Measurements from ENCODE around the gene PLEKHA6.

DNA sequence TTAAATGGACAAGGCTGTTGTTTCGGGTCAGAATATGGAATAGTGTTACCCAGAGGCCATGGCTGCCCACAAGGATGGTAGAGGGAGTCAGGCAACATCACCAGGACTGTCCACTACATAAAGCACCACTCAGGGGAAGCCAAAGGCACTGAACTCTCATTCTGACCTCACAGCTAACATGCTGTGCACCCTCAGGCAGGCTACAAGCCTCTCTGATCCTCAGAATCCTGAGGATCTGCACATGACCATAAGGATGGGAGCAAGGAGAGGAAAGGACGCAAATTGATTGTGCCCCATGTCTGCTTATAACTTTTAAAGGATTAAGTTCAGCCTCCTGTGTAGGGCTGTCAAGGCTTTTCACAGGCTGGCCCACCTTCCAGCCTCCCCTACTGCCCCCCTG lies 38.7 kb downstream of the PLEKHA6 start:
- TF ChIP-seq, protein P1, sequence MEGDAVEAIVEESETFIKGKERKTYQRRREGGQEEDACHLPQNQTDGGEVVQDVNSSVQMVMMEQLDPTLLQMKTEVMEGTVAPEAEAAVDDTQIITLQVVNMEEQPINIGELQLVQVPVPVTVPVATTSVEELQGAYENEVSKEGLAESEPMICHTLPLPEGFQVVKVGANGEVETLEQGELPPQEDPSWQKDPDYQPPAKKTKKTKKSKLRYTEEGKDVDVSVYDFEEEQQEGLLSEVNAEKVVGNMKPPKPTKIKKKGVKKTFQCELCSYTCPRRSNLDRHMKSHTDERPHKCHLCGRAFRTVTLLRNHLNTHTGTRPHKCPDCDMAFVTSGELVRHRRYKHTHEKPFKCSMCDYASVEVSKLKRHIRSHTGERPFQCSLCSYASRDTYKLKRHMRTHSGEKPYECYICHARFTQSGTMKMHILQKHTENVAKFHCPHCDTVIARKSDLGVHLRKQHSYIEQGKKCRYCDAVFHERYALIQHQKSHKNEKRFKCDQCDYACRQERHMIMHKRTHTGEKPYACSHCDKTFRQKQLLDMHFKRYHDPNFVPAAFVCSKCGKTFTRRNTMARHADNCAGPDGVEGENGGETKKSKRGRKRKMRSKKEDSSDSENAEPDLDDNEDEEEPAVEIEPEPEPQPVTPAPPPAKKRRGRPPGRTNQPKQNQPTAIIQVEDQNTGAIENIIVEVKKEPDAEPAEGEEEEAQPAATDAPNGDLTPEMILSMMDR (IDR thresholded peaks at IDR 0.05 in 8 of 11, conservative IDR thresholded peaks at IDR 0.05 in 3 of 11): no peak
- TF ChIP-seq POLR2AphosphoS5 (IDR thresholded peaks at IDR 0.05): no peak
- no peak for TF ChIP-seq POLR2A (IDR thresholded peaks at IDR 0.05)
